ENCODE data around the gene CACNG7.

CACNG7 gene

GRCh38 chr19:53969366-53969765, 60.3 kb downstream of the CACNG7 start:
- no peak overlapping the region for H3K9ac ChIP-seq (ENCODE audit: low read length in 2 of 2)
- no peak overlapping the region for H3K4me3 ChIP-seq (ENCODE audit: low read length in 2 of 2)
- H3K27ac ChIP-seq (ENCODE audit: low read length), result no peak overlapping the region
- H3K4me1 ChIP-seq (ENCODE audit: control insufficient read depth, insufficient read depth, low read length), result no peaks in the 10 kb centered on the region
- peaks cover 2 to 11% of the 10 kb centered on the region in 2 donors for H3K27me3 ChIP-seq (ENCODE audit: control insufficient read depth in 1 of 2, insufficient read depth in 2 of 2, low read length in 2 of 2)
- no peaks in the 10 kb centered on the region for H3K36me3 ChIP-seq (ENCODE audit: control insufficient read depth in 2 of 2, insufficient read depth in 2 of 2, low read length in 2 of 2)
- no peaks in the 10 kb centered on the region for H3K9me3 ChIP-seq (ENCODE audit: control insufficient read depth in 2 of 2, low read length in 2 of 2)

GRCh38 chr19:53971673-53972072, 62.6 kb downstream of the CACNG7 start:
- Histone ChIP-seq H3K27ac (ENCODE audit: low read length) (no peak overlapping the region), H3K36me3 (ENCODE audit: control insufficient read depth in 2 of 2, insufficient read depth in 2 of 2, low read length in 2 of 2) (no peaks in the 10 kb centered on the region), H3K9ac (ENCODE audit: low read length in 2 of 2) (no peak overlapping the region), H3K4me3 (ENCODE audit: low read length in 2 of 2) (no peak overlapping the region), H3K4me1 (ENCODE audit: control insufficient read depth, insufficient read depth, low read length) (no peaks in the 10 kb centered on the region), H3K27me3 (ENCODE audit: control insufficient read depth in 1 of 2, insufficient read depth in 2 of 2, low read length in 2 of 2) (peaks cover 3 to 13% of the 10 kb centered on the region in 2 donors), H3K9me3 (ENCODE audit: control insufficient read depth in 2 of 2, low read length in 2 of 2) (no peaks in the 10 kb centered on the region)

GRCh38 chr19:53977429-53977990, 68.4 kb downstream of the CACNG7 start:
- no peak overlapping the region for H3K9ac ChIP-seq (ENCODE audit: low read length in 2 of 2)
- no peaks in the 10 kb centered on the region for H3K36me3 ChIP-seq (ENCODE audit: control insufficient read depth in 2 of 2, insufficient read depth in 2 of 2, low read length in 2 of 2)
- peak overlapping the region; percentile 58 to 62 for H3K4me3 ChIP-seq (ENCODE audit: low read length in 2 of 2)
- no peak overlapping the region for H3K27ac ChIP-seq (ENCODE audit: low read length)
- H3K27me3 ChIP-seq (ENCODE audit: control insufficient read depth in 1 of 2, insufficient read depth in 2 of 2, low read length in 2 of 2), result peaks cover 46 to 52% of the 10 kb centered on the region in 2 donors
- peaks cover 3% of the 10 kb centered on the region for H3K4me1 ChIP-seq (ENCODE audit: control insufficient read depth, insufficient read depth, low read length)
- no peaks in the 10 kb centered on the region for H3K9me3 ChIP-seq (ENCODE audit: control insufficient read depth in 2 of 2, low read length in 2 of 2)

- H3K27ac ChIP-seq (ENCODE audit: low read length), result no peak overlapping the region
- H3K4me3 ChIP-seq (ENCODE audit: low read length in 2 of 2), result peak overlapping the region; percentile 58 to 62
- H3K9ac ChIP-seq (ENCODE audit: low read length in 2 of 2), result no peak overlapping the region
- no peaks in the 10 kb centered on the region for H3K36me3 ChIP-seq (ENCODE audit: control insufficient read depth in 2 of 2, insufficient read depth in 2 of 2, low read length in 2 of 2)
- H3K9me3 ChIP-seq (ENCODE audit: control insufficient read depth in 2 of 2, low read length in 2 of 2), result no peaks in the 10 kb centered on the region
- H3K4me1 ChIP-seq (ENCODE audit: control insufficient read depth, insufficient read depth, low read length), result peaks cover 3% of the 10 kb centered on the region
- peaks cover 43 to 52% of the 10 kb centered on the region in 2 donors for H3K27me3 ChIP-seq (ENCODE audit: control insufficient read depth in 1 of 2, insufficient read depth in 2 of 2, low read length in 2 of 2)
Measured at GRCh38 chr19:53977991-53978731, 69.1 kb downstream of the CACNG7 start.

- H3K4me1 ChIP-seq (ENCODE audit: control insufficient read depth, insufficient read depth, low read length), result peaks cover 3% of the 10 kb centered on the region
- no peaks in the 10 kb centered on the region for H3K36me3 ChIP-seq (ENCODE audit: control insufficient read depth in 2 of 2, insufficient read depth in 2 of 2, low read length in 2 of 2)
- no peak overlapping the region for H3K9ac ChIP-seq (ENCODE audit: low read length in 2 of 2)
- peaks cover 54 to 62% of the 10 kb centered on the region in 2 donors for H3K27me3 ChIP-seq (ENCODE audit: control insufficient read depth in 1 of 2, insufficient read depth in 2 of 2, low read length in 2 of 2)
- H3K27ac ChIP-seq (ENCODE audit: low read length), result no peak overlapping the region
- H3K9me3 ChIP-seq (ENCODE audit: control insufficient read depth in 2 of 2, low read length in 2 of 2), result no peaks in the 10 kb centered on the region
- H3K4me3 ChIP-seq (ENCODE audit: low read length in 2 of 2), result no peak overlapping the region
Measured at GRCh38 chr19:53978975-53979801, 70.1 kb downstream of the CACNG7 start.

GRCh38 chr19:53980539-53981375, 71.7 kb downstream of the CACNG7 start:
- Histone ChIP-seq H3K4me1 (ENCODE audit: control insufficient read depth, insufficient read depth, low read length) (peaks cover 3% of the 10 kb centered on the region), H3K27ac (ENCODE audit: low read length) (no peak overlapping the region), H3K4me3 (ENCODE audit: low read length in 2 of 2) (no peak overlapping the region), H3K9me3 (ENCODE audit: control insufficient read depth in 2 of 2, low read length in 2 of 2) (no peaks in the 10 kb centered on the region), H3K36me3 (ENCODE audit: control insufficient read depth in 2 of 2, insufficient read depth in 2 of 2, low read length in 2 of 2) (no peaks in the 10 kb centered on the region), H3K27me3 (ENCODE audit: control insufficient read depth in 1 of 2, insufficient read depth in 2 of 2, low read length in 2 of 2) (peaks cover 50 to 64% of the 10 kb centered on the region in 2 donors), H3K9ac (ENCODE audit: low read length in 2 of 2) (no peak overlapping the region)

- peaks cover 3% of the 10 kb centered on the region for H3K4me1 ChIP-seq (ENCODE audit: control insufficient read depth, insufficient read depth, low read length)
- no peaks in the 10 kb centered on the region for H3K9me3 ChIP-seq (ENCODE audit: control insufficient read depth in 2 of 2, low read length in 2 of 2)
- peaks cover 47 to 61% of the 10 kb centered on the region in 2 donors for H3K27me3 ChIP-seq (ENCODE audit: control insufficient read depth in 1 of 2, insufficient read depth in 2 of 2, low read length in 2 of 2)
- no peak overlapping the region for H3K9ac ChIP-seq (ENCODE audit: low read length in 2 of 2)
- no peak overlapping the region for H3K4me3 ChIP-seq (ENCODE audit: low read length in 2 of 2)
- H3K36me3 ChIP-seq (ENCODE audit: control insufficient read depth in 2 of 2, insufficient read depth in 2 of 2, low read length in 2 of 2), result no peaks in the 10 kb centered on the region
- no peak overlapping the region for H3K27ac ChIP-seq (ENCODE audit: low read length)
Measured at GRCh38 chr19:53981376-53981951, 72.4 kb downstream of the CACNG7 start.

GRCh38 chr19:53982001-53982451, 72.9 kb downstream of the CACNG7 start:
- Histone ChIP-seq H3K27ac (ENCODE audit: low read length) (no peak overlapping the region), H3K36me3 (ENCODE audit: control insufficient read depth in 2 of 2, insufficient read depth in 2 of 2, low read length in 2 of 2) (no peaks in the 10 kb centered on the region)

GRCh38 chr19:53982611-53983010, 73.5 kb downstream of the CACNG7 start:
- H3K4me1 ChIP-seq (ENCODE audit: control insufficient read depth, insufficient read depth, low read length), result peaks cover 3% of the 10 kb centered on the region
- H3K4me3 ChIP-seq (ENCODE audit: low read length in 2 of 2), result no peak overlapping the region
- H3K27ac ChIP-seq (ENCODE audit: low read length), result no peak overlapping the region
- H3K27me3 ChIP-seq (ENCODE audit: control insufficient read depth in 1 of 2, insufficient read depth in 2 of 2, low read length in 2 of 2), result peaks cover 39 to 54% of the 10 kb centered on the region in 2 donors
- no peaks in the 10 kb centered on the region for H3K9me3 ChIP-seq (ENCODE audit: control insufficient read depth in 2 of 2, low read length in 2 of 2)
- H3K36me3 ChIP-seq (ENCODE audit: control insufficient read depth in 2 of 2, insufficient read depth in 2 of 2, low read length in 2 of 2), result no peaks in the 10 kb centered on the region
- no peak overlapping the region for H3K9ac ChIP-seq (ENCODE audit: low read length in 2 of 2)

More at GRCh38 chr19:53982001-53982451, 72.9 kb downstream of the CACNG7 start:
- Histone ChIP-seq H3K9ac (ENCODE audit: low read length in 2 of 2) (no peak overlapping the region), H3K9me3 (ENCODE audit: control insufficient read depth in 2 of 2, low read length in 2 of 2) (no peaks in the 10 kb centered on the region), H3K4me3 (ENCODE audit: low read length in 2 of 2) (peak overlapping the region in 1 of 2 donors; percentile 47), H3K27me3 (ENCODE audit: control insufficient read depth in 1 of 2, insufficient read depth in 2 of 2, low read length in 2 of 2) (peaks cover 44 to 58% of the 10 kb centered on the region in 2 donors), H3K4me1 (ENCODE audit: control insufficient read depth, insufficient read depth, low read length) (peaks cover 3% of the 10 kb centered on the region)

All from stomach smooth muscle (tissue), 2 donors.